ENCODE measurements around the gene PTPRN2. TPM values are rescaled to one million over a fixed set of nuclear protein-coding genes. Genes with fewer than 3 reads are reported as not detected.

The PTPRN2 gene
- total and polyA plus RNA-seq, 5 experiments from 2014 or later, result 0.69 to 1.5 (median 0.99) TPM

DNA sequence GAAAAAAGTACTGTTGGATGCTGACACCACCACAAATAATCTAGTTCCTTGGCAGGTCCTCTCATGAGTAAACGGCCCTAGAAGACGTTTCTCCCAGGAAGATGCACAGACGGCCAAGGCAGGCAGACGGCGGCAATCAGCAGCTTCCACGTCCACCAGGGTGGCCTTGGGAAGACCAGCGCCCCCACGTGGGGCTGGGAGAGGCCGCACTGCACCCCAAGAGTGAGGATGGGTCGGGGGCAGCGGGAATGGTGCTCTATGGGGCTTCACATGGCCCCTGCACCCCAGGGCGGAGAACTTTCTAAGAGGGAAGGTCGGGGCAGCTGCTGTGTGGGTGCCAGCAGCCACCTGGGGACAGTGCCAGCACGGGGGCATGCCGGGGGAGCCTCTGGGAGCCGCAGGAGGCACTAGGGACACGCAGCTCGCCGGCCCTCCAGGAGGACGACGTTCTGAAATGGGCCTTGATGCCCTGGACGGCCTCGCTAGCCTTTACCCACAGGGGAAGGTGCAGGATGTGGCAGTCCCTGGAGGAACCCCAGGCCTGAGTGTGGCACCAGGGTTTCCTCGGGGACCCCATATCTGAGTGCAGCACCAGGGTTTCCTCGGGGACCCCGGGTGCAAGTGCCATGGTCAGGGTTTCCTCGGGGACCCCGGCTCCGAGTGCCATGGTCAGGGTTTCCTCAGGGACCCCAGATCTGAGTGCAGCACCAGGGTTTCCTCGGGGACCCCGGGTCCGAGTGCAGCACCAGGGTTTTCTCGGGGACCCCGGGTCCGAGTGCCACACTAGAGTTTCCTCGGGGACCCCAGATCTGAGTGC is 710.9 kb downstream of the PTPRN2 start:
- no peak for ATAC-seq
- peak overlapping the region in 2 of 10 donors; percentile 28 to 44 for H3K27ac Mint-ChIP-seq
- no peaks in the 10 kb centered on the region for H3K27me3 Mint-ChIP-seq
- peaks cover 0 to 7% (median 0%) of the 10 kb centered on the region in 3 donors for H3K36me3 Mint-ChIP-seq
- DNase-seq, result no peak
- POLR2A ChIA-PET, result interaction anchor here (0.7 to 0.8 kb wide), 2 partner anchors 444 to 468 kb away, joined by 3 read pairs; no protein-coding TSS in a partner anchor
- H3K4me3 Mint-ChIP-seq, result no peak overlapping the region
- peaks cover 0 to 7% (median 2%) of the 10 kb centered on the region in 9 donors for H3K9me3 Mint-ChIP-seq
- H3K4me1 Mint-ChIP-seq, result peaks cover 15 to 38% (median 29%) of the 10 kb centered on the region in 4 donors

DNA sequence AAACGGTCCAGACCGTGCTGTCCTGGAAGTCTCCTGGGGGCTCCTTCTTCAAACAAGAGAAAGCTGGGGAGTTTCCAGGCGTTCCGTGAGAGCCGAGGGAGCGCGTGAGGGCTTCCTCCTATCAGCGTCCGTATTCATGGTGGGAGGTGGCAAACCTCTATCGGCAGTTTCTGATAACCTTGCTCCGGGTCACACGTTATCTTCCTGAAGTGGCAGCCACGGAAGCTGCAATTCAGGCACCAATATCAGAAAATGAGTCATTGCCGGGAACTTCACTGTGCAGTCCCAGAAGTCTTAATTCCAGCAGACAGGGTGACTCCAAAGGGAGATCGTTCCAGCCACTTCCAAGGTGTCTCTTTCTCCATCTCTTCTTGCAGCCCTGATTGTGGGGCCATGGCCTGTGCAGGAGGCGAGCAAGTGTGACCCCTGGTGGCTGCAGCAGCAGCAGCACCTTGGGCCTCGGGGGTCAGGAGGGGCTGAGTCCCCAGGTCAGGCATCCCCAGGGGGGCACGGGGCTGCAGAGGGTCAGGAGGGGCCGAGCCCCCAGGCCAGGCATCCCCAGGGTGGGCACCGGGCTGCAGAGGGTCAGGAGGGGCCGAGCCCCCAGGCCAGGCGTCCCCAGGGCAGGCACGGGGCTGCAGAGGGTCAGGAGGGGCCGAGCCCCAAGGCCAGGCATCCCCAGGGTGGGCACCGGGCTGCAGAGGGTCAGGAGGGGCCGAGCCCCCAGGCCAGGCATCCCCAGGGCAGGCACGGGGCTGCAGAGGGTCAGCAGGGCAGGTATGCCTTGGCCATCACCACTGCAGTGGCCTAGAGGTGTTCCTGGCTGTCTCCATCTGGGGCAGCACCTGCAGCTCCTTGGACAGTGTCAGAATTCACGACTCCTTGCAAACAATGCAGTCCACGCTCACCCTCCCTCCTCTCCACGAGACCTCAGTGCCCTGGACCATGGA is 712.1 kb downstream of the PTPRN2 start:
- H3K27ac Mint-ChIP-seq, result peak overlapping the region in 9 of 10 donors; percentile 26 to 94 (median 78)
- ATAC-seq (peak; percentile 81 to 89), DNase-seq (peak; percentile 34 to 74 (median 56))
- peaks cover 18 to 40% (median 30%) of the 10 kb centered on the region in 4 donors for H3K4me1 Mint-ChIP-seq
- no peaks in the 10 kb centered on the region for H3K36me3 Mint-ChIP-seq
- H3K9me3 Mint-ChIP-seq, result peaks cover 0 to 1% (median 0%) of the 10 kb centered on the region in 9 donors
- no peaks in the 10 kb centered on the region for H3K27me3 Mint-ChIP-seq
- POLR2A ChIA-PET, result interaction anchor here (0.6 to 0.8 kb wide), 2 partner anchors 407 to 443 kb away, joined by 3 read pairs; no protein-coding TSS in a partner anchor
- H3K4me3 Mint-ChIP-seq, result peak overlapping the region; percentile 70 to 87 (median 80)

DNA sequence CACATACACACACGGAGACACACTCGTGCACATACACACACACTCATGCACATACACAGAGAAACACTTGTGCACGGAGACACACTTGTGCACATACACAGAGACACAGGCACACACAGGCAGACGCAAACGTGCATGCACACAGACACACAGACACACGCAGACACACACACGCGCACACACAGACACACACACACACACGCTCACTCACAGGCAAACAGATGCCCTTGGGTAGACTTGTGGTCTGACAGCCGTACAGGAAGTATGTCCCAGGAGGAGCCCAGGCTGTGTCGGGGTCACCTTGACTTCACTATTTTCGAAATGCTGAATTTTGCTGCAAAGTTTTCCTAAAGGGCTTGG is 712.8 kb downstream of the PTPRN2 start:
- ATAC-seq (peak; percentile 10 to 59), DNase-seq (peak in 1 of 10 donors; percentile 28)
- POLR2A ChIA-PET, result interaction anchor here (0.6 kb wide), 1 partner anchor 407 kb away, joined by 3 read pairs; no protein-coding TSS in a partner anchor
- Mint-ChIP-seq H3K36me3 (peaks cover 0 to 3% (median 0%) of the 10 kb centered on the region in 3 donors), H3K27me3 (no peaks in the 10 kb centered on the region), H3K9me3 (peaks cover 0 to 3% (median 0%) of the 10 kb centered on the region in 9 donors), H3K27ac (peak overlapping the region in 8 of 10 donors; percentile 26 to 94 (median 80)), H3K4me1 (peaks cover 18 to 44% (median 31%) of the 10 kb centered on the region in 4 donors), H3K4me3 (peak overlapping the region; percentile 70 to 87 (median 80))

DNA sequence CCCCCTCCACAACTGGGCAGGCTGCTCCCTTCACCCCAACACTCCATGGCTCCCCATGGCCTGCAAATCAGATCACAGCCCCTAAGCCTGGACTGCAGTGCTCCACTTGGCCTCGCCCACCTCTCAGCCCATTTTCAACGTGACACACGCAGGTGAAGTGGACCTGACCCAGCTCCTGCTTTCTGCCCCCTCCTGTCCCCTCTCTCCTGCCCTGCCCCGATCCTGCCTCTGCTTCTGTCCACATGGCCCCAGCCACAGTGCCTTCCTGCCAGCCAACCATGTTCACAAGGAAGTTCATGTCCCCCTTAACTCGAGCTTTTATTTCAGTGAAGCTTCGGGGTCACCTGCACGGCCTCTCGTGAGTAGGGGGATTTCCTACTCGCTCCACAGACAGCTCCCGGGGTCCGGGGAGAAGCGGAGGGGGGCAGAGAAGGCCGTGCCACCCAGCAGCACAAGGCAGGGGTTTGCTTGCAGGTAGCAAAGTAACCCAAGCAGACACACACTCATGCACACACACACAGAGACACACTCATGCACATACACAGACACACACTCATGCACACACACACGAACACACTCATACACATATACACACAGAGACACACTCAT is 713.3 kb downstream of the PTPRN2 start:
- Mint-ChIP-seq H3K4me1 (peaks cover 18 to 44% (median 31%) of the 10 kb centered on the region in 4 donors), H3K4me3 (peak overlapping the region; percentile 12 to 87 (median 80))
- POLR2A ChIA-PET, result interaction anchor here (0.6 kb wide), 1 partner anchor 406 kb away, joined by 3 read pairs; no protein-coding TSS in a partner anchor

DNA sequence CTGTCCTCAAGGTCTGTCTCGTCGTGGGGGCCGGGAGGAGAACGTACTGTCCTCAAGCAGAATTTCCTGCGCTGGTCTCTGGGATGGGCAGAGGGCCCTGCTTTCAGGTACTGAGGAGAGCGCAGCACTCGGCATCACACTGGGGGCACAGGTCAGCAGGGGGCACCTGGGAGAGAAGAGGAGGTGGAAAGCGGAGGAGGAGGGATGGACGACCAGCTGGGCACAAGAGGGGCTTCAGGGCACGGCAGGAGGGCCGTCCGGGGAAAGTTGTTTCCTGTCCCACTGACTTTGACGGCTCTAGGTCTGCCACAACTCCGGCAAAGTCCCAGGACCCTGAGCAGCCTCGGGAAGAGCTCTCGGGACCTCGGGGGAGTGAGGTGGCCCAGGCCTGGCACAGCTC is 714.0 kb downstream of the PTPRN2 start:
- Mint-ChIP-seq H3K9me3 (peaks cover 0 to 4% (median 0%) of the 10 kb centered on the region in 9 donors), H3K4me1 (peaks cover 18 to 44% (median 31%) of the 10 kb centered on the region in 4 donors), H3K4me3 (no peak overlapping the region), H3K27me3 (no peaks in the 10 kb centered on the region), H3K36me3 (peaks cover 0 to 4% (median 0%) of the 10 kb centered on the region in 3 donors), H3K27ac (peak overlapping the region in 1 of 10 donors; percentile 78)
- no peak for DNase-seq
- ATAC-seq, result no peak
- POLR2A ChIA-PET, result no interaction called here

More for the DNA sequence above, 713.3 kb downstream of the PTPRN2 start:
- H3K36me3 Mint-ChIP-seq, result peaks cover 0 to 4% (median 0%) of the 10 kb centered on the region in 3 donors
- peak overlapping the region in 7 of 10 donors; percentile 43 to 91 (median 78) for H3K27ac Mint-ChIP-seq
- H3K27me3 Mint-ChIP-seq, result no peaks in the 10 kb centered on the region
- peaks cover 0 to 4% (median 0%) of the 10 kb centered on the region in 9 donors for H3K9me3 Mint-ChIP-seq
- ATAC-seq (no peak), DNase-seq (no peak)

DNA sequence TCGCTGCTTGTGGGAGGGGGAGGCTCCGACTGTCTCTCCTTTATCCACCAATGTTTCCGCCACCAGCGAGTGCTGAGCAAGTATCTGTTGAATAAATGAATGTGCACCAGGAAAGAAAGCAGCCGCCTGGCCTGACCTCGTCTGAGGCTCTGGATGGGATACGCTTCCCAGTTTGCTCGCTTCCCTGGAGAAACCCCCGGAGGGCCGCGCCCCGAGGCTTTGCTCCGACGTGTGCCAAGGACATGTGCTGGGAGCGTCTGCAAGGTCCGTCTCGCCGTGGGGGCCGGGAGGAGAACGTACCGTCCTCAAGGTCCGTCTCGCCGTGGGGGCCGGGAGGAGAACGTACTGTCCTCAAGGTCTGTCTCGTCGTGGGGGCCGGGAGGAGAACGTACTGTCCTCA is 714.4 kb downstream of the PTPRN2 start:
- POLR2A ChIA-PET, result interaction anchor here (2.6 kb wide), 1 partner anchor 21 kb away, joined by 11 read pairs; no protein-coding TSS in a partner anchor
- H3K4me3 Mint-ChIP-seq, result peak overlapping the region in 1 of 10 donors; percentile 22
- H3K36me3 Mint-ChIP-seq, result peaks cover 0 to 4% (median 0%) of the 10 kb centered on the region in 3 donors
- no peak for ATAC-seq
- H3K9me3 Mint-ChIP-seq, result peaks cover 0 to 4% (median 0%) of the 10 kb centered on the region in 9 donors
- H3K4me1 Mint-ChIP-seq, result peaks cover 18 to 44% (median 31%) of the 10 kb centered on the region in 4 donors
- H3K27ac Mint-ChIP-seq, result peak overlapping the region in 2 of 10 donors; percentile 38 to 40
- no peak for DNase-seq
- no peaks in the 10 kb centered on the region for H3K27me3 Mint-ChIP-seq

DNA sequence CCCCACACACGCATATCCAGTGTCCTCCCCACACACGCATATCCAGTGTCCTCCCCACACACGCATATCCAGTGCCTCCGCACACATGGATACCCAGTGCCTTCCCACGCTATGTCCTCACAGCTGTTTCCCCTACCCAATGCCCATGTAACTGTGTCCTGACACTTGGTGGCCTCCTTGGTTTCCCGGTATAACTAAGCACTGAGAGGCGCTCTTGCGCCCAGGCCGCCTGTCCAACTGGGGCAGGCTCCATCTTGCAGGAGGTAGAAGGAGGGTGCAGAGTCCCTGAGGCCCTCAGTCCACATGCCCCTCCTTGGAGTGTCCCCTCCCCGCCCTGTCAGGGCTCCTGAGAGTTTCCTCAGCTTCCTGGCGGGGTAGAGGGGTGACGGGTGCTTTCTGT is 715.2 kb downstream of the PTPRN2 start:
- peak overlapping the region in 5 of 10 donors; percentile 47 to 60 (median 53) for H3K27ac Mint-ChIP-seq
- H3K4me1 Mint-ChIP-seq, result peaks cover 18 to 44% (median 31%) of the 10 kb centered on the region in 4 donors
- POLR2A ChIA-PET, result interaction anchor here (2.6 kb wide), 1 partner anchor 20 kb away, joined by 11 read pairs; no protein-coding TSS in a partner anchor
- ATAC-seq (no peak), DNase-seq (no peak)
- peaks cover 0 to 4% (median 0%) of the 10 kb centered on the region in 9 donors for H3K9me3 Mint-ChIP-seq
- H3K4me3 Mint-ChIP-seq, result peak overlapping the region in 3 of 10 donors; percentile 7 to 24 (median 18)
- H3K36me3 Mint-ChIP-seq, result peaks cover 0 to 4% (median 0%) of the 10 kb centered on the region in 3 donors
- no peaks in the 10 kb centered on the region for H3K27me3 Mint-ChIP-seq

DNA sequence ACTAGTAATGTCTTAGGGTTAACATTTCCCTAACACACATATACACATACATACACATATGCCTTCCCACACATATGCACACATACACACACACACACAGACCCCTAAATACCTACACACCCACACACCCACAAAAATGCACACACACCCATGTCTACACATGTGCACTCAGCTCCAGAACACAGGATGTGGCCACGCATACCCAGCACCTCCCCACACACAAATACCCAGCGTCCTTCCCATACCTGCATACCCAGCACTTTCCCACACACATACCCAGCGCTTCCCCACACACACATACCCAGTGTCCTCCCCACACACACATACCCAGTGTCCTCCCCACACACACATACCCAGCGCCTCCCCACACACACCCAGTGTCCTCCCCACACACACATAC is 715.9 kb downstream of the PTPRN2 start:
- POLR2A ChIA-PET, result interaction anchor here (0.5 to 2.6 kb wide), 4 partner anchors 9 to 400 kb away, joined by 3 to 11 read pairs (median 3); no protein-coding TSS in a partner anchor
- H3K27ac Mint-ChIP-seq, result peak overlapping the region in 8 of 10 donors; percentile 5 to 77 (median 36)
- peaks cover 18 to 44% (median 31%) of the 10 kb centered on the region in 4 donors for H3K4me1 Mint-ChIP-seq
- peak in 1 of 10 donors; percentile 34 for DNase-seq
- peaks cover 0 to 4% (median 0%) of the 10 kb centered on the region in 9 donors for H3K9me3 Mint-ChIP-seq
- H3K4me3 Mint-ChIP-seq, result peak overlapping the region in 4 of 10 donors; percentile 9 to 35 (median 20)
- H3K27me3 Mint-ChIP-seq, result no peaks in the 10 kb centered on the region
- H3K36me3 Mint-ChIP-seq, result peaks cover 0 to 4% (median 0%) of the 10 kb centered on the region in 3 donors
- ATAC-seq, result peak in 1 of 2 donors; percentile 48

DNA sequence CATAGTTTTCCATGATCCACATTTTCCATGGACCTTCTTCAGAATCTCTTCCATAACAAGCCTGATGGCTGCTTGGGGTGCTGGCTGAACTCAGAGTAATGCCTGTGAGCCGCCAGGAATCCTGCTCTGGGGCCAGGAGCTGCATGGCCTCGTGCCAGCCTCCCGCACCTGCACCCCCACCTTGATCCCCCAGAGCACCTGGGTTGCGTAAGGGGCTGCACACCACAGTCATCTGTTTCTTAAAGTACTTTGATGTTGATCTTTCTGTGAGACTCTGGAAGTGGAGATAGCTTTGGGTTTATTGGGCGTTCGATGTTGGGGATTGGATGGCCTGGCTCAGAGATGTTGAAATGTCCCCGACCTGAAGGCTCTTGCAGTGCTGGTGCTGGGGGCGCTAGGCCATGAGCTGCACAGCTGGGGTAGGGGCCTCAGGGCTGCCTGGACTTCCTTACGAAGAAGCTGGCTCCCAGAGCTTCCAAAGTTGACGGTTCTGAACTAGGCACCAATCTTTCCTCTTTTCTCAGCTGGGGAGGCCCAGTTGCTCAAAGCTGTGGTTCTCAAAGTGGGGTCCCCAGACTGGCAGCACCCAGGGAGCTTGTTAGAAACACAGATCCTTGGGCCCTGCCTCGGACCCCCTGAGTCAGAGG is 716.9 kb downstream of the PTPRN2 start:
- peak overlapping the region in 1 of 10 donors; percentile 13 for H3K4me3 Mint-ChIP-seq
- H3K4me1 Mint-ChIP-seq, result peaks cover 15 to 44% (median 31%) of the 10 kb centered on the region in 4 donors
- POLR2A ChIA-PET, result interaction anchor here (1.3 to 2.6 kb wide), 2 partner anchors 10 to 19 kb away, joined by 3 to 11 read pairs; no protein-coding TSS in a partner anchor
- peaks cover 0 to 4% (median 0%) of the 10 kb centered on the region in 9 donors for H3K9me3 Mint-ChIP-seq
- H3K27ac Mint-ChIP-seq, result peak overlapping the region in 3 of 10 donors; percentile 11 to 60 (median 28)
- DNase-seq (no peak), ATAC-seq (no peak)
- H3K36me3 Mint-ChIP-seq, result peaks cover 0 to 4% (median 0%) of the 10 kb centered on the region in 3 donors
- H3K27me3 Mint-ChIP-seq, result no peaks in the 10 kb centered on the region

DNA sequence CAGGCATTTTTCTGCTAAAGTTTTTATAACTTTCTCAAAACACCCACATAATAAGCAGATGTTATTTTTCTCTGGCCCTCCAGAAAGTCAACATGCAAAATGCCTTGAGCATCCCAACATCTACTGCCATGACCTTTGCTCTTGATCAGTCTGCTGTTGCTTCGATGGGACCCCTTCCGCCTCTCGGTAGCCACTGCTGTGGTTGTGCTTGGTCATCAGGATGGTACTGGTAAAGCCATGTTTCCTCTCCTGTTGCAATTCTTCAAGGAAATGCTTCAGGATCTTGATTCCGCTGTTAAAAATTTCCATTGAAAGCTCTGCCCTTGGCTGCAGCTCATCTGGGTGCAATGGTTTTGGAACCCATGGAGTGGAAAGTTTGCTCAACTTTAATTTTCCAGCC is 717.8 kb downstream of the PTPRN2 start:
- H3K27ac Mint-ChIP-seq, result peak overlapping the region in 1 of 10 donors; percentile 6

More for the DNA sequence above, 717.8 kb downstream of the PTPRN2 start:
- peaks cover 0 to 4% (median 0%) of the 10 kb centered on the region in 3 donors for H3K36me3 Mint-ChIP-seq
- no peak overlapping the region for H3K4me3 Mint-ChIP-seq
- H3K27me3 Mint-ChIP-seq, result no peaks in the 10 kb centered on the region
- H3K4me1 Mint-ChIP-seq, result peaks cover 10 to 37% (median 26%) of the 10 kb centered on the region in 4 donors
- peaks cover 0 to 4% (median 0%) of the 10 kb centered on the region in 9 donors for H3K9me3 Mint-ChIP-seq
- DNase-seq (no peak), ATAC-seq (no peak)
- POLR2A ChIA-PET, result no interaction called here

Data from naive thymus-derived CD8-positive, alpha-beta T cell (primary cell).